Globus pallidus (tissue), 1 donor: ENCODE results near the gene PAX2.

Experiments used
- DNase-seq: peaks from one replicate; pipeline ENCODE4 v3.0.0-alpha.2; 2015; ENCODE audit warnings: low spot score

Gene PAX2

DNA sequence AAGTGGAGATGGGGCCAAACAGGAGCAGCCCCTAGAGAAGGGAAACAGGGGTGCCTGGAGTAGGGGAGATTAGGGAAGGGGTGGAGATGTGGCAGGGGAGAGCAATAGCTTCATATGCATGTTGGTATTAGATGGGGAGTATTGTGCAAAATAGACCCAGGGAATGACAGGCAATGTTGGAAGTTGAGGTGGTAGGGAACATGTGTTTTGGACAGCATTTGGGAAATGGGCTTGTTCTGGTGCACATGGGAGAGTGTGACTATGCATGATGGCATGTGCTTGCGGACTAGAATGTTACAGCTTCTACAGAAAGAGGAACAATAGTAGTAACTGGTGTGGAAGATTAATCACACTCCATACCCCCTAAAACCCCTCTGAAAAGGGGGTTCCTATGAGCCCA is 10.4 kb downstream of the PAX2 start:
- DNase-seq: no peak

- DNase-seq: no peak
These were observed 13.9 kb downstream of the PAX2 start for GRCh38 chr10:100759331-100759730.

GRCh38 chr10:100760726-100761125 is 15.3 kb downstream of the PAX2 start:
- DNase-seq: no peak

DNA sequence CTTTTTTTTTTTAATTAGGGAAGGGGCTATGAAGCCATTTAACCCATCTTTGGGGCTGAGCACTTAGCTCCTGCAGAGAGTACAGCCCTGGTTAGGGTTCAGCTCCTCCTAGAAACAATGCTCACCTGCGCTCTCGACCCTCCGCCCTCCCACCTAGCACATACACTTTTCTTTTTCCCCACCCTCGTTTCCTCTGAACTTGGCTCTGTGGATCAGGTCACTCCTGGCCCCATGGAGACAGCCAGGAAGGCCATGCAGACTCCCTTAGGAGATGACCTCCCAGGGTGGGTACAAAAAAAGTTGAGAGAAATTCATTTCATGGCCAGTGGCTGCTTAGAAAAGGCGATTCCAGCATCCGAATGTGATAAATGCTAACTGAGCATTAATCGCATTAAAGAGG is 15.8 kb downstream of the PAX2 start:
- no peak for DNase-seq

DNA sequence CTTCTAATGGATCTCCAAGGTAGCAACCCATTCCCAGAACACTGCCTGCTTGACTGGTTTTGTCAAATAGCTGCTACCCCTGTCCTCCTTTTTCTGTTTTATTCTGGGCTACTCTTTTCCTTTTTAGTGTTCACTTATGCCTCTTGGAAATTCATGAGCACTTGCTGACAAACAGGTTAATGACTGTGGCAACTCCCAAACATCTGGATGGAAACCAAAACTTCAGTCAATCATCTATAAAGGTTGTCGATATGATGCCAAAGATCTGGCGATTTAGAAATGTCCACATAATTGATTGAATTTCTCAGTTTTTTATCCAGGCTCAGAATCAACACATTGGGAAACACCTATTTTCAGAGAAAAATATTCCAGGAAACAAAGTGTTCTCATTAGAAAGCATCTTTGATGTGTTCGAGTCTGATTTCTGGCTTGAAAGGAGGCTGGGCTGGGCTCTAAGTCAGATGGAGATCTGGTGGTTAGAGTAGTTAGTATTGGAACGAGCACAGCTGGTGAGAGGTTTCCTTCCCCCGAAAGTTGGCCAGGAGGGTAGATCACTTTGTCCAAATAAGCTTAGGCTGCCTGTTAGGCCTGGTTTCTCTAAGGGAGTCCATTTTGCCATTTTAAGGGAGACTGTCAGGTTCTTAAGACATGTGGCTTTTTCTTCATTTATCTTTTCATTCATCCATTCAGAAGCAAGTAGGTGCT is 17.8 kb downstream of the PAX2 start:
- no peak for DNase-seq

- no peak for DNase-seq
These were observed 21.5 kb downstream of the PAX2 start for GRCh38 chr10:100766693-100767421.

DNA sequence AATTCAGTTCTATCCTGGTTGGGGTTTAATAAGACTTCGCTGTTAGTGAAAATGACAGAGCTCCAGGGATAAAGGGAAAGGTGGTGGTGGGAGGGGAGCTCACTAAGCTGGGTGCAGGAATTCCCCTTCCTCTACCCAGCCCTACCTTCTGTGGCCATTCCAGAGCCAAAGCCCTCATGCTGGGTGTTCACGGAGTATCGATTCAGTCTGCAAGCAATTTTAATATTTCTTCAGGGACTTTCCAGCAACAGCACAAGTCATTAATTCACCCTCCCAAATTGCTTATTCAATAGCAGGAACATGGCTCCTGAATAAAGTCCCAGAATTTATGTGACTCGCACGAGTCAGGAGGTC is 22.0 kb downstream of the PAX2 start:
- DNase-seq: no peak

- no peak for DNase-seq
These were observed 24.1 kb downstream of the PAX2 start for GRCh38 chr10:100769481-100769880.

DNA sequence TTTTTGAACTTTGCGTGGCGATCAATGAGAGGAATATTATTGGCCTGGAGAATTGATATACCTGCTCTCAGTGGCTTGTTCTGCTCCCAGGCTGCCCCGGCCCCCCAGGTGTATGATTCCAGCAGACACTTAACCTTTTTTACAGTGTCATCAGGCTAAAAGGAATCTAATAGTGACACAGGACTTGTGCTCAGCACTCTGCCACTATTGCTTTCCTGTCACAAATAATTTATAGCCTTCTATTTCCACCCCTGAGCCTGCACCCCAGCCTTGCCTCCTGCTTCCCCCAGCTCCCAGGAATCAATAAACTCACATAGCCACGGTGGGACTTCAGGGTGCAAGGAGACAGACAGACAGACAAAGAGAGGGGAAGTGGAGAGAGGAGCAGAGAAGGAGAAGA is 28.3 kb downstream of the PAX2 start:
- DNase-seq: no peak

DNA sequence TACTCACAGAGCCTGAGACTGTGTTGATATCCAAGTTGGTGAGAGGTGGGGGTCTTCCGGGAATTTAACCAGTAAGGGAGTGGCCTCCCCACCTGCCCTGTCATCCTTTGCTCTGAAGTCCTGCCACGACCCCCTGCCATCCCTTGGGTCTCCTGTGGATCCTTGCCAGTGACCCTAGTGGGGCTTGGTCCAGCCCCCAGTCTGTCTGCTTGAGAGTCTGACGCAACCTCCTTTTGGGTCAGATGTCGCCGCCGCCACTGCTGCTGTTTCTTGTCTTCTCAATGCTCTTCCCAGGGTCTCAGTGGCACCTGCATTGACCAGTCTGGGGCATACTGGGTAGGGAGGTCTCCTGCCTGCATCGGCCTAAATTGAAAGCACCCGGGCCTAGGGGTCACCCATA is 28.8 kb downstream of the PAX2 start:
- DNase-seq: no peak

DNA sequence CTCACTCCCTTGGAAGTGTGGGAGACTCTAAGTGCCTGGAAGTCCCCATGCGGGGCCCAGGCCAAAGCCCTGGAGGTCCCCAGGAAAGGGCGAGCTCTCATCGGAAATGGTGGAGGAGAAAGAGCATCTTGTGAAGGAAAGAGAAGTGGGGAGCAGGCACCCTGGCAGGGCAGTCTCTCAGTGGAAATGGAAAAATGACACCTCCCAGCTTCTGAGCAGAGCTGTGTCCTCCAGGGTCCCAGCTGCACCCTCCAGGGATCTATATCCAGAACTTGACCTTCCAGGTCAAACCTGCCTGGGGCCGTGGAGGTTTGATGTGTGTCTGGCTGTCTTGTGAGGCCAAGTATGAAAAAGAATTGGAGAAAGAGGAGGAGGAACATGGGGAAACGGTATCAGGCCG is 29.5 kb downstream of the PAX2 start:
- DNase-seq: no peak

DNA sequence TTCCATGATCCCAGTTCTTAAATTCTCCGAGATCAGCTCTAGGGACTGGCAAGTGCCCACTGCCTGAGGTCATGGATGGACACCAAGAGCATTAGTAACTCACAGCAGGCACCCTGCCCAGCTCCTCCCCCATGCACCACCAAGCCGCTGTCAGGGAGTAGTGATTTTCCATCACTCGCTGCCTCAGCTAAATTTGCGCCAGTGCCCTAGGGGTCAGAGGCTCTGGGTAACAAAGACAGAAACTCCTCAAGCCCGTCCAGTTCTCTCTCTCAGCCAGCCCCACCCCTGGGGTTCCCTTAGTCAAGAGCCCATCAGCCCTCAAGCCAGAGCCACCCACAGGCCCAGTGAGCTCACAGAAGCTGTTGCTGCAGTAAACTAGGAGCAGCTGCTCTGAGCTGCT is 30.0 kb downstream of the PAX2 start:
- no peak for DNase-seq

DNA sequence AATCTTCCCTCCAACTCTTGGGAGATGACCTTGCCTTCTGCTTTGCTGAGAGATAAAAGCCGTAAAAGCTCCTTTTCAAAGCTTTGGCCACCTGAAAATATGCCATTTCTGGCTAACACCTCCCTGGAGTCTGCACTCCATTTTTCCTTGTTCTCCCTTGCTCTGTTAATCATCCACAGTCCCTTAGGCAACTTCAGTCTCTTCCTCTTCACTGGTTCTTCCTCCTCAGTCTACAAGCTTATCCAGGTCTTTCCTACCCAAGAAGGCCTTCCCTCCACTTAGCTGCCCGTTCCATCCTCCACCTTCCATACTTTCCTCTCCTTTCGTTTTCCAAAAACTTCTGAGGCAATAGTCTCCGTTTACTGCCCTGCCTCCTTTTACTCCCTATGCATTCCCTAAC is 30.5 kb downstream of the PAX2 start:
- no peak for DNase-seq

DNA sequence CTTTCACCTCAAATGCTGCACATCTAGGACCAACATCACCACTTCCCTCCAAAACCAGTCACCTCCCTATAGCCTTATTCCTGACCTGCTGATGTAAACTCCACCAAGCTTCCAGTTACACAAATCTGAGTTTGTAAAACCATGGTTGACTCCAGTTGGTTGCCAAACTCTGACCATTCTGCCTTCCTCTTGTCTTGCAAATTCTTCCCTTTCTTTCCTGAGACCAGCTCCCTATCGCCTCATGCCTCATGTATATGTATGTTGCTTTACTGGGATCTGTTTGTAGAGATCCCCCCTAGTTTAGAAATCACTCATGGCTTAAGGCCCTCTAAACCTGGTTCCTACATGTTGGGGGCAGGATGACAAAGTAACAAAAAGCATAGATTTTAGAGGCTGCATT is 31.3 kb downstream of the PAX2 start:
- no peak for DNase-seq

DNA sequence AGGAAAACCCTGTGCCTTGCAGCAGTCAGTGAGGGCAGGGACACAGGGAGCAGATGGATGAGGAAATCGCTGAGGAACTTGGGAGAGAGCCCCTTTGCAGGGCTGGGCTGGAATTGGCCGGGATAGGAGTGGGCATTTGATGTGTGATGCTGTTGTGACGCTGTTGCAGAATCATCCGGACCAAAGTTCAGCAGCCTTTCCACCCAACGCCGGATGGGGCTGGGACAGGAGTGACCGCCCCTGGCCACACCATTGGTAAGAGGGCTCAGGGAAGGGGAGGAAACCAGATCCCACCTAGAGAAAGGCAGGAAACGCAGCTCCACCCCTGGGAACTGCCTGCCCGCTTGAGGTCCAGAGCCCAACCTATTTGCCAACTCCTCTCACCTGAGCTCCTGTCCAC is 33.9 kb downstream of the PAX2 start:
- DNase-seq: no peak

DNA sequence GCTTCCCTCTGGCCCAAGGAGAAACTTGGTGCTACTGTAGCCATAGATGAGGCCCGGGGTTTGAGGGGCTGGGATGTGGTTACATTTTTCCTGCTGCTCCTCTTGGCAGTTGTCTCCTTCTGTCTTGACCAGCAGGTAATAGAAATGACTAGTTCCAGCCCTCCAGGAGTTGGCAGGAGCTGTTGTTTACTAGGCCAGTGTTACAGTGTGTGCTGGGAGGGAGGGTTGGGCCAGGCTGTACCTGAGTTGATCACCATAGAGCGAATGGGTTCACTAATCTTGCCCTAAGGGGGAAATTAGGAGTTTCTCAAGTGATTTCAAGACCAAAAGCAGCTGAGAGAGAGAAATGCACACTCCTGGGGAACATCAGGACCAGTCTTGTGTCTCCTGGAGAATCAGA is 34.9 kb downstream of the PAX2 start:
- no peak for DNase-seq

- no peak for DNase-seq
These were observed 35.8 kb downstream of the PAX2 start for GRCh38 chr10:100781145-100781665.

DNA sequence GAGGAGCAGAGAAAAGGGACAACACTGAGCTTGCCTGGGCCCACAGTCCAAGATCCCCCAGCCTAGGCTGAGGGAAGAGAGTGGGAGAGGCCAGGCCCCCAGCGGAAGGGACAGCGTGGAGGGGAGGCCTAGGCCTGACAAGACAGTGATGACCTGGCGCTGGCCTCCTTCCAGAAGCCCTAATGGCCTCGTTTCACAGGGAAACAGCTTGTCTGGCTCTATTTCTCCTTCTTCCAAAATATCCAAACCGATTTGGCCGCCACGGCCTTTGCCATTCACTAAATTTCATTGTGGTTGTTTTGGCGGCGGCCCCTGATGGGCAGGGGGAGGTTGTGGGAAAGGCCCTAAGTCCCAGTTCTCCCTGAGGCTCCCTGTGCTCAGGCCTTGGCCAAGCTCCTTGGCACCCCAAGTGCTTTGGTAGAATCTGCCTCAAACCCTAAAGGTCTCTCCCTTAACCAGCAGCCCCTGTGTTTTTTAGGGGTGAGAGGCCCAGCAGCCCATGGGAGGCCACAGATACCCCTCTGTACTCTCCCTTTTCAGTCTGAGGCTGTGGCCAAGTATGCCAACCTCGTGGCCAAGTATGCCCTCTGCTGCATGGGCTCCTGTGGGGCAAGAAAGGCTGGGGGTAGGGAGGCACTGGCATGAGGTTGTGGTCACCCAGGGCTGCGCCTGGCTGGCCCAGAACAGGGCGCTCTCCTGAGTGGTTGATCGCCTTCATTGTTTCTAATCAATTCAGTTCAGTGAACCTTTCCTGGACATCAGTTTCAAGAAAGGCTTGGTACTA is 37.3 kb downstream of the PAX2 start:
- no peak for DNase-seq

- no peak for DNase-seq
These were observed 38.7 kb downstream of the PAX2 start for GRCh38 chr10:100784126-100784525.

GRCh38 chr10:100786591-100786990 is 41.2 kb downstream of the PAX2 start:
- DNase-seq: no peak

DNA sequence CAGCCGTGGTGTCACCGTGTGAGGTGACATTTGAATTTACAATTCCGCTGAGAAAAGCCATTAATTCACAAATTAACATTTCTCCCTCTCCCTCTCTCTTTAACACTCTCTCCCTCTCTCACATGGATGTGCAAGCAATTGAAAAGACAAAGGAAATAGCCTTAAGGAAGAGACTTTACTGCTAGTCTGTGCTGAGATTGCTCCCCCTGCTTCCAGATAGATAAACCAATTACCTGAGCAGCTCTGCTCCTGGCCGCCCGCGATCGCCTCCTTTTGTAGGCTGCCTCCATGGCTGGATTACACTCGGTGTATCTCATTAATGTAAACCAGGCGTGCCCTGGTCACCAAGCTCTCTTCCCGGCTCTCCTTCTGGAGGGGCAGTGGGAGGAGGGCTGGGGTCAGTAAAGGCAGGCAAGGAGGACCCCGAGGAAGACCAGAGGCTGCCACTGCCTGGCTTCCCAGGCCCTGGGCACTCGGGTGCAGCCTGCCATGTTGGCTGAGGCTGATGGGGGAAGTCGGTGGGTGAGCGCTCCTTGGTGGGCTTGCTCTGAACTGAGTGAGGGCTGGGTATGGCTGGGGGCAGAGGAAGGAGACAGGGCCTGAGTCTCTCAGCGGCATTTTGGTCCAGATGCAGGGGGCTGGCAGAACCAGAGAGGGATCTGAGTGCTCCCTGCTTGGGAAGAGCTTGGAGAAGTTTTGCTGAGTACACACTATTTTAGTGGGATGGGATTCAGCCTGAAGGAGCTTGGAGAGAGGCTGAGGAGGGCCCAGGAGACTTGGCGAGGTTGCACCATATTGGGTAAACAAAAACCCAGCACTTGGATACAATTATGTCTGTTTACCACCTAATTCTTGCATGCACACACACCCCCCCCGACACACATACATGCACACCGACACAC is 42.9 kb downstream of the PAX2 start:
- no peak for DNase-seq

DNA sequence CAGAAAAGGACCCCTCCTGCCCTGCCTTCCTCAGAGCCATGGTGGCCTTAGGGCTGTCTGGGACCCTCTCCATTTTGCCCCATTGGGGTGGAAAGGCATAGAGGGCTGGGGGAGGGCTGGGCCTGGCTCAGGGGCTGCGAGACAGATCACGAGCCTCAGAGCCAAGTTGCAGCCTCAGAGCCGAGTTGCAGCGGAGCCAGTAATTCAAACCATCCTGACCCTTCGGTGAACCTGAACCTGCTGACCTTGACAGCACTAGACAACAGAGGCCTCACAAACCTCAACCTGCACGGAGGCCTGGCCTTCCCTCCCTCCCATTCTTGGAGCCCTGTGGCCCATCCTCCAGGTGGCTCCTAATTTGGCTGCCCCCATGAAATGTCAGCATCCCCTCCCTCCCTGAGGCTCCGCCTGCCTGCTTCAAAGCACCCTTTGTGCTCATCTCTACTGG is 45.4 kb downstream of the PAX2 start:
- DNase-seq: no peak
